Measurements from ENCODE around the gene ENAH. TPM values are rescaled to one million over a fixed set of nuclear protein-coding genes. Genes with fewer than 3 reads are reported as not detected.
A peak's percentile ranks its signal among the peaks of the same experiment; 100 is the strongest.

ENAH gene
- total RNA-seq, 2 donors from 2014 or later = 43.5 to 63.7 TPM

GRCh38 chr1:225554216-225554812, 98.6 kb downstream of the ENAH start:
- H3K36me3 ChIP-seq = no peaks in the 10 kb centered on the region
- TF ChIP-seq, protein P1, sequence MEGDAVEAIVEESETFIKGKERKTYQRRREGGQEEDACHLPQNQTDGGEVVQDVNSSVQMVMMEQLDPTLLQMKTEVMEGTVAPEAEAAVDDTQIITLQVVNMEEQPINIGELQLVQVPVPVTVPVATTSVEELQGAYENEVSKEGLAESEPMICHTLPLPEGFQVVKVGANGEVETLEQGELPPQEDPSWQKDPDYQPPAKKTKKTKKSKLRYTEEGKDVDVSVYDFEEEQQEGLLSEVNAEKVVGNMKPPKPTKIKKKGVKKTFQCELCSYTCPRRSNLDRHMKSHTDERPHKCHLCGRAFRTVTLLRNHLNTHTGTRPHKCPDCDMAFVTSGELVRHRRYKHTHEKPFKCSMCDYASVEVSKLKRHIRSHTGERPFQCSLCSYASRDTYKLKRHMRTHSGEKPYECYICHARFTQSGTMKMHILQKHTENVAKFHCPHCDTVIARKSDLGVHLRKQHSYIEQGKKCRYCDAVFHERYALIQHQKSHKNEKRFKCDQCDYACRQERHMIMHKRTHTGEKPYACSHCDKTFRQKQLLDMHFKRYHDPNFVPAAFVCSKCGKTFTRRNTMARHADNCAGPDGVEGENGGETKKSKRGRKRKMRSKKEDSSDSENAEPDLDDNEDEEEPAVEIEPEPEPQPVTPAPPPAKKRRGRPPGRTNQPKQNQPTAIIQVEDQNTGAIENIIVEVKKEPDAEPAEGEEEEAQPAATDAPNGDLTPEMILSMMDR (IDR thresholded peaks at IDR 0.05) = peak; percentile 53
- no peaks in the 10 kb centered on the region for H3K9me3 ChIP-seq
- H3K9ac ChIP-seq (ENCODE audit: low read depth in 2 of 2, low read length in 2 of 2) = no peak overlapping the region
- no peak for DNase-seq
- no peak overlapping the region for H3K27ac ChIP-seq
- intact Hi-C loops (cut with DNase I) = loop anchor here (5.0 kb wide), 1 partner anchor 218 kb away; no protein-coding TSS in a partner anchor
- H3K27me3 ChIP-seq = no peaks in the 10 kb centered on the region
- no peak overlapping the region for H3K4me3 ChIP-seq
- no peaks in the 10 kb centered on the region for H3K4me1 ChIP-seq

DNA sequence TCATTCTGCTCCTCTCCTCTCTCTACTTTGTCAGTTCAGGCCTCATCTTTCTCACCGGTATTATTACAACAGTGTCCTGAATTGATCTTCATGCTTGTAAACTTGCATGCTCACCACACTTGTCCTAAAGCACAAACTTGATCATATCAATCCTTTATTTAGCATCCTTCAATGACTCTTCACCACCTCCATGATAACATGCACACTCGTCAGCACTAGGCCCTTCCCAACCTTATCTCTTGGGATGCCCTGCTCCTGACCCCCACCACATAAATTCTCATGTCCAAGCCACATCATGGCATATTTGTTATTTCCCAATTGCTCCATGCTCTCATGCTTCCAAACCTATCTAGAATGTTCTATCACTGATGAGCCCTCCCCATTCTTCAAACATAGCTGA, 103.1 kb downstream of the ENAH start:
- Histone ChIP-seq H3K4me1 (no peaks in the 10 kb centered on the region), H3K9ac (ENCODE audit: low read depth in 2 of 2, low read length in 2 of 2) (no peak overlapping the region), H3K27me3 (no peaks in the 10 kb centered on the region), H3K36me3 (no peaks in the 10 kb centered on the region), H3K27ac (no peak overlapping the region), H3K4me3 (no peak overlapping the region), H3K9me3 (no peaks in the 10 kb centered on the region)
- DNase-seq = no peak
- intact Hi-C loops (cut with DNase I) = loop anchor here (5.0 to 10.0 kb wide), 2 partner anchors 65 to 222 kb away; no protein-coding TSS in a partner anchor
- TF ChIP-seq, protein P1 (IDR thresholded peaks at IDR 0.05) = no peak

- no peak overlapping the region for H3K9ac ChIP-seq (ENCODE audit: low read depth in 2 of 2, low read length in 2 of 2)
- no peak overlapping the region for H3K27ac ChIP-seq
- H3K4me3 ChIP-seq = no peak overlapping the region
- intact Hi-C loops (cut with DNase I) = loop anchor here (10.0 kb wide), 1 partner anchor 63 kb away; no protein-coding TSS in a partner anchor
- H3K9me3 ChIP-seq = no peaks in the 10 kb centered on the region
- no peaks in the 10 kb centered on the region for H3K36me3 ChIP-seq
- TF ChIP-seq, protein P1 (IDR thresholded peaks at IDR 0.05) = no peak
- H3K27me3 ChIP-seq = no peaks in the 10 kb centered on the region
- DNase-seq = no peak
- H3K4me1 ChIP-seq = peaks cover 8% of the 10 kb centered on the region
Observed at GRCh38 chr1:225548140-225548857, 104.6 kb downstream of the ENAH start.

DNA sequence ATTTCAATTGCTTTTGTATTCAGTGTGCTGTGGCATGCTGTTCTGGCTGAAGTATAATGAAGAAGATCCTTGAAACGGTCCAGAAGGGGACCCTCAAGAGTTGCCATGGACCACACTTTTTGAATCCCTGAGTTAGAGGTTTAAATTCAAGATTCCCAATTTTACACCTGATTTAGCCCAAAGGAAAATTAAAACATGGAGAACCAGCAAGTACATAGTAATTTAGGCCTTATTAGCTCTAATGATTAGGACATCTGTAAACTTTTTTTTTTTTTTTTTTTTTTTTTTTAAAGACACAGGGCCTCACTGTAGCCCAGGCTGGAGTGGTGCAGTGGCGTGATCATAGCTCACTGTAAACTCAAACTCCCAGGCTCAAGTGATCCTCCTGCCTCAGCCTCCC, 107.3 kb downstream of the ENAH start:
- H3K27me3 ChIP-seq = no peaks in the 10 kb centered on the region
- intact Hi-C loops (cut with DNase I) = loop anchor here (10.0 kb wide), 1 partner anchor 61 kb away; no protein-coding TSS in a partner anchor

GRCh38 chr1:225544924-225545323, 108.0 kb downstream of the ENAH start:
- intact Hi-C loops (cut with DNase I) = loop anchor here (10.0 kb wide), 1 partner anchor 60 kb away; no protein-coding TSS in a partner anchor
- peaks cover 8% of the 10 kb centered on the region for H3K4me1 ChIP-seq

More for the DNA sequence above, 107.3 kb downstream of the ENAH start:
- TF ChIP-seq, protein P1 (IDR thresholded peaks at IDR 0.05) = no peak
- no peaks in the 10 kb centered on the region for H3K36me3 ChIP-seq
- no peak overlapping the region for H3K4me3 ChIP-seq
- no peak overlapping the region for H3K27ac ChIP-seq
- no peak overlapping the region for H3K9ac ChIP-seq (ENCODE audit: low read depth in 2 of 2, low read length in 2 of 2)
- DNase-seq = no peak
- H3K9me3 ChIP-seq = no peaks in the 10 kb centered on the region
- peaks cover 8% of the 10 kb centered on the region for H3K4me1 ChIP-seq

More at GRCh38 chr1:225544924-225545323, 108.0 kb downstream of the ENAH start:
- no peaks in the 10 kb centered on the region for H3K27me3 ChIP-seq
- no peaks in the 10 kb centered on the region for H3K9me3 ChIP-seq
- no peak for DNase-seq
- TF ChIP-seq, protein P1 (IDR thresholded peaks at IDR 0.05) = no peak
- no peak overlapping the region for H3K27ac ChIP-seq
- H3K36me3 ChIP-seq = no peaks in the 10 kb centered on the region
- H3K4me3 ChIP-seq = no peak overlapping the region
- no peak overlapping the region for H3K9ac ChIP-seq (ENCODE audit: low read depth in 2 of 2, low read length in 2 of 2)

All from colonic mucosa (tissue), 4 donors.